ENCODE measurements around the gene NBL1. TPM values are rescaled to one million over a fixed set of nuclear protein-coding genes. Genes with fewer than 3 reads are reported as not detected.
A peak's percentile ranks its signal among the peaks of the same experiment; 100 is the strongest.

NBL1 gene
- total and polyA plus RNA-seq, 9 of the 15 experiments (the other 6 are each of a cell fraction or from before 2014, with no cell fraction given) = 0.10 to 3.7 (median 1.8) TPM; not detected in 1

- TF ChIP-seq, protein P1, sequence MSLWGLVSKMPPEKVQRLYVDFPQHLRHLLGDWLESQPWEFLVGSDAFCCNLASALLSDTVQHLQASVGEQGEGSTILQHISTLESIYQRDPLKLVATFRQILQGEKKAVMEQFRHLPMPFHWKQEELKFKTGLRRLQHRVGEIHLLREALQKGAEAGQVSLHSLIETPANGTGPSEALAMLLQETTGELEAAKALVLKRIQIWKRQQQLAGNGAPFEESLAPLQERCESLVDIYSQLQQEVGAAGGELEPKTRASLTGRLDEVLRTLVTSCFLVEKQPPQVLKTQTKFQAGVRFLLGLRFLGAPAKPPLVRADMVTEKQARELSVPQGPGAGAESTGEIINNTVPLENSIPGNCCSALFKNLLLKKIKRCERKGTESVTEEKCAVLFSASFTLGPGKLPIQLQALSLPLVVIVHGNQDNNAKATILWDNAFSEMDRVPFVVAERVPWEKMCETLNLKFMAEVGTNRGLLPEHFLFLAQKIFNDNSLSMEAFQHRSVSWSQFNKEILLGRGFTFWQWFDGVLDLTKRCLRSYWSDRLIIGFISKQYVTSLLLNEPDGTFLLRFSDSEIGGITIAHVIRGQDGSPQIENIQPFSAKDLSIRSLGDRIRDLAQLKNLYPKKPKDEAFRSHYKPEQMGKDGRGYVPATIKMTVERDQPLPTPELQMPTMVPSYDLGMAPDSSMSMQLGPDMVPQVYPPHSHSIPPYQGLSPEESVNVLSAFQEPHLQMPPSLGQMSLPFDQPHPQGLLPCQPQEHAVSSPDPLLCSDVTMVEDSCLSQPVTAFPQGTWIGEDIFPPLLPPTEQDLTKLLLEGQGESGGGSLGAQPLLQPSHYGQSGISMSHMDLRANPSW (CRISPR knock-in tag; IDR thresholded peaks at IDR 0.05) = no peak; the same call in 1 of the 2 replicates
- TF ChIP-seq ZNF311 (CRISPR knock-in tag; IDR thresholded peaks at IDR 0.05) = no peak
- TF ChIP-seq RFX7 (CRISPR knock-in tag; IDR thresholded peaks at IDR 0.05) = no peak
- peak; percentile 49; the same call in 1 of the 2 replicates for TF ChIP-seq GABPB1 (CRISPR knock-in tag; IDR thresholded peaks at IDR 0.05)
- no peak for TF ChIP-seq ZNF764 (CRISPR knock-in tag; IDR thresholded peaks at IDR 0.05; ENCODE audit: low read depth)
- no peak for TF ChIP-seq ATF4 (CRISPR knock-in tag; IDR thresholded peaks at IDR 0.05)
- TF ChIP-seq PTBP1 (IDR thresholded peaks at IDR 0.05; ENCODE audit: low read depth, low read length) = no peak
- no peak for TF ChIP-seq CBX3 (IDR thresholded peaks at IDR 0.05; ENCODE audit: borderline replicate concordance in 1 of 2, low read length in 2 of 2)
- TF ChIP-seq, protein P2, sequence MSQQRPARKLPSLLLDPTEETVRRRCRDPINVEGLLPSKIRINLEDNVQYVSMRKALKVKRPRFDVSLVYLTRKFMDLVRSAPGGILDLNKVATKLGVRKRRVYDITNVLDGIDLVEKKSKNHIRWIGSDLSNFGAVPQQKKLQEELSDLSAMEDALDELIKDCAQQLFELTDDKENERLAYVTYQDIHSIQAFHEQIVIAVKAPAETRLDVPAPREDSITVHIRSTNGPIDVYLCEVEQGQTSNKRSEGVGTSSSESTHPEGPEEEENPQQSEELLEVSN (IDR thresholded peaks at IDR 0.05; ENCODE audit: borderline replicate concordance in 1 of 2, extremely low read depth in 1 of 2, insufficient read depth in 1 of 2, insufficient read length in 1 of 2, low read depth in 1 of 2, low read length in 1 of 2, poor library complexity in 1 of 2, severe bottlenecking in 1 of 2) = peak; percentile 60 to 79
- TF ChIP-seq, protein P3, sequence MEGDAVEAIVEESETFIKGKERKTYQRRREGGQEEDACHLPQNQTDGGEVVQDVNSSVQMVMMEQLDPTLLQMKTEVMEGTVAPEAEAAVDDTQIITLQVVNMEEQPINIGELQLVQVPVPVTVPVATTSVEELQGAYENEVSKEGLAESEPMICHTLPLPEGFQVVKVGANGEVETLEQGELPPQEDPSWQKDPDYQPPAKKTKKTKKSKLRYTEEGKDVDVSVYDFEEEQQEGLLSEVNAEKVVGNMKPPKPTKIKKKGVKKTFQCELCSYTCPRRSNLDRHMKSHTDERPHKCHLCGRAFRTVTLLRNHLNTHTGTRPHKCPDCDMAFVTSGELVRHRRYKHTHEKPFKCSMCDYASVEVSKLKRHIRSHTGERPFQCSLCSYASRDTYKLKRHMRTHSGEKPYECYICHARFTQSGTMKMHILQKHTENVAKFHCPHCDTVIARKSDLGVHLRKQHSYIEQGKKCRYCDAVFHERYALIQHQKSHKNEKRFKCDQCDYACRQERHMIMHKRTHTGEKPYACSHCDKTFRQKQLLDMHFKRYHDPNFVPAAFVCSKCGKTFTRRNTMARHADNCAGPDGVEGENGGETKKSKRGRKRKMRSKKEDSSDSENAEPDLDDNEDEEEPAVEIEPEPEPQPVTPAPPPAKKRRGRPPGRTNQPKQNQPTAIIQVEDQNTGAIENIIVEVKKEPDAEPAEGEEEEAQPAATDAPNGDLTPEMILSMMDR (IDR thresholded peaks at IDR 0.05 in 2 of 3, conservative IDR thresholded peaks at IDR 0.05 in 1 of 3; ENCODE audit: insufficient read depth in 2 of 3, low read depth in 1 of 3, low read length in 3 of 3) = peak in 1 of 3 experiments; percentile 36; a peak in 2 of 6 replicates
- TF ChIP-seq CGGBP1 (CRISPR knock-in tag; IDR thresholded peaks at IDR 0.05) = no peak
- TF ChIP-seq SPI1 (IDR thresholded peaks at IDR 0.05; ENCODE audit: borderline replicate concordance, low read depth, low read length) = peak; percentile 82
- no peak for TF ChIP-seq ZNF324 (CRISPR knock-in tag; IDR thresholded peaks at IDR 0.05)
- TF ChIP-seq RUNX1 (IDR thresholded peaks at IDR 0.05; ENCODE audit: low read depth) = peak; percentile 24; the same call in 1 of the 2 replicates
- no peak for TF ChIP-seq CBFA2T2 (conservative IDR thresholded peaks at IDR 0.05)
- no peak for TF ChIP-seq ZBTB33 (CRISPR knock-in tag; IDR thresholded peaks at IDR 0.05)
- peak; percentile 79; the same call in 1 of the 2 replicates for TF ChIP-seq RBM14 (IDR thresholded peaks at IDR 0.05; ENCODE audit: borderline replicate concordance, insufficient read depth, low read depth, low read length)
Measured at GRCh38 chr1:19596714-19597495, 47.2 kb upstream of the NBL1 start (continued).
